NT2/D1 (cell line): ENCODE data around the gene SEMA6B.

ENCODE experiments used
- SUZ12 ChIP-seq: IDR thresholded peaks from 2 replicates; pipeline ENCODE4 v1.6.1; 2011; ENCODE audit not compliant: insufficient read length, insufficient read depth; ENCODE audit errors: extremely low read depth
- YY1 ChIP-seq: IDR thresholded peaks from 2 replicates; pipeline ENCODE4 v1.6.1; 2011; ENCODE audit not compliant: insufficient read length, insufficient read depth
- ZNF274 ChIP-seq: IDR thresholded peaks from 2 replicates; pipeline ENCODE4 v1.6.1; 2011; ENCODE audit warnings: mild to moderate bottlenecking, low read depth, low read length

- TF ChIP-seq YY1 = no peak
- TF ChIP-seq ZNF274 = no peak
- TF ChIP-seq SUZ12 = no peak
These were observed 38.6 kb upstream of the SEMA6B start for GRCh38 chr19:4597975-4598671.
